GM18498 (cell line): Measurements from ENCODE around the gene PSMA7.

ENCODE experiments used
- ATAC-seq: cut with Tn5 transposase; IDR thresholded peaks from one replicate; pipeline ENCODE4 v1.9.1; 2021; ENCODE audit warnings: mild to moderate bottlenecking, moderate library complexity; ENCODE audit not compliant: unreplicated experiment

Gene PSMA7

GRCh38 chr20:62097881-62098407 lies 45.2 kb downstream of the PSMA7 start:
- ATAC-seq = no peak

GRCh38 chr20:62096421-62097380 lies 46.5 kb downstream of the PSMA7 start:
- no peak for ATAC-seq

GRCh38 chr20:62089393-62089792 lies 53.8 kb downstream of the PSMA7 start:
- no peak for ATAC-seq

- no peak for ATAC-seq
These were observed 54.7 kb downstream of the PSMA7 start for GRCh38 chr20:62088258-62089127.

GRCh38 chr20:62087632-62088031 lies 55.6 kb downstream of the PSMA7 start:
- no peak for ATAC-seq

- ATAC-seq = no peak
These were observed 56.0 kb downstream of the PSMA7 start for GRCh38 chr20:62087227-62087626.
